GF-D8 (cell line): ENCODE data around the gene LRRC4B.
"Not testable (repeated sequence)": the region's sequence is repeated elsewhere in the genome, so short reads cannot be mapped to it uniquely, and the experiment has no call there.

Experiments used
- DNase-seq: peaks from one replicate; lab custom pipeline; 2025; lab: John Stamatoyannopoulos, UW

LRRC4B gene

GRCh38 chr19:50552540-50552939 lies 15.7 kb downstream of the LRRC4B start:
- no peak for DNase-seq

- no peak for DNase-seq
These were observed 16.5 kb downstream of the LRRC4B start for GRCh38 chr19:50551715-50552187.

- DNase-seq: no peak
These were observed 17.1 kb downstream of the LRRC4B start for GRCh38 chr19:50551034-50551714.

GRCh38 chr19:50550594-50550966 lies 17.7 kb downstream of the LRRC4B start:
- DNase-seq: no peak

- no peak for DNase-seq
These were observed 18.2 kb downstream of the LRRC4B start for GRCh38 chr19:50549927-50550593.

GRCh38 chr19:50549059-50549926 lies 18.9 kb downstream of the LRRC4B start:
- no peak for DNase-seq

- no peak for DNase-seq
These were observed 19.8 kb downstream of the LRRC4B start for GRCh38 chr19:50548191-50549058.

- DNase-seq: no peak
These were observed 20.6 kb downstream of the LRRC4B start for GRCh38 chr19:50547385-50548190.

- DNase-seq: no peak
These were observed 21.6 kb downstream of the LRRC4B start for GRCh38 chr19:50546527-50547221.

- DNase-seq: no peak
These were observed 25.3 kb downstream of the LRRC4B start for GRCh38 chr19:50542943-50543342.

- no peak for DNase-seq
These were observed 30.4 kb downstream of the LRRC4B start for GRCh38 chr19:50537769-50538230.

- DNase-seq: no peak
These were observed 30.9 kb downstream of the LRRC4B start for GRCh38 chr19:50537306-50537685.

- no peak for DNase-seq
These were observed 31.5 kb downstream of the LRRC4B start for GRCh38 chr19:50536662-50537305.

GRCh38 chr19:50535672-50536187 lies 32.5 kb downstream of the LRRC4B start:
- DNase-seq: no peak

- DNase-seq: no peak
These were observed 33.8 kb downstream of the LRRC4B start for GRCh38 chr19:50534478-50534877.

- DNase-seq: no peak
These were observed 35.3 kb downstream of the LRRC4B start for GRCh38 chr19:50532952-50533351.

- no peak for DNase-seq
These were observed 37.0 kb downstream of the LRRC4B start for GRCh38 chr19:50531171-50531612.

GRCh38 chr19:50528052-50528451 lies 40.2 kb downstream of the LRRC4B start:
- not testable (repeated sequence) for DNase-seq

GRCh38 chr19:50522881-50523280 lies 45.4 kb downstream of the LRRC4B start:
- no peak for DNase-seq
